G401.6 (cell line): Measurements from ENCODE around the gene CARMIL1.
"Not testable (repeated sequence)": the region's sequence is repeated elsewhere in the genome, so short reads cannot be mapped to it uniquely, and the experiment has no call there.

Experiments
- FAIRE-seq: peaks from 2 replicates; lab custom pipeline; 2012; peaks lifted over from hg19 to GRCh38; lab: Jason Lieb, UNC

The CARMIL1 gene

GRCh38 chr6:25277857-25278256 lies 1.3 kb upstream of the CARMIL1 start:
- no peak for FAIRE-seq

DNA sequence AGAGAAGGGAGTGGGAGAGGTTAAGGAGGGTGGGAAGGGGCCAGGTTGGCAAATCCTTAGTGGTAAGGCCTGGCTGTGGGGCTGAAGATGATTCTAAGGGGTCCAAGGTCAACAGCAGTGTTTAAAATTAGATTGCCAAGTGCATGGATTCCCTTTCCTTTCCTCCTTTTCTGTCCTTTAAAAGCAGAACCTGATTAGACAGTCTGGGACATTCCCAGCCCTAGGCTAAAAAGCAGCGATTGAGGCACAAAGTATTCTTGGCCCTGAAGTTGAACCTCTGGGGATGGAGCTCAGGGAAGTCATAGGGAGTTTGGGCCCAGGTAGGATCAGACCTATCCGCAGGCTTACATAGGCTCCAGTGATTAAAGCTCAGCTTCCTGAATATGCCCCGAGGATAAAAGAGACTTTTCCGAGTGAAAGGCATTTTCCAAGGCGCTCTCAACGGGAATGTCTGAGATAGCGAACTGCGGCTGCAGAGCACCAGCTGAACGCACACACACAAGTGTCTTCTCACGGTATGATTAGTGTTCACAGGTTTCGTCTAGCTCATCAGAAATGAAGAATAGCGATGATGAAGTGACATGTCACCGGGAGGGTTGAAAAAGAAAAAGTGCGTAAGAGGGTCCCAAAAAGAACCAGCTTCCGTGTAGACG lies 787 bp upstream of the CARMIL1 start:
- no peak for FAIRE-seq

- FAIRE-seq: no peak
Measured at GRCh38 chr6:25279748-25280343, 672 bp downstream of the CARMIL1 start.

- no peak for FAIRE-seq
Measured at GRCh38 chr6:25280344-25281074, 1.3 kb downstream of the CARMIL1 start.

DNA sequence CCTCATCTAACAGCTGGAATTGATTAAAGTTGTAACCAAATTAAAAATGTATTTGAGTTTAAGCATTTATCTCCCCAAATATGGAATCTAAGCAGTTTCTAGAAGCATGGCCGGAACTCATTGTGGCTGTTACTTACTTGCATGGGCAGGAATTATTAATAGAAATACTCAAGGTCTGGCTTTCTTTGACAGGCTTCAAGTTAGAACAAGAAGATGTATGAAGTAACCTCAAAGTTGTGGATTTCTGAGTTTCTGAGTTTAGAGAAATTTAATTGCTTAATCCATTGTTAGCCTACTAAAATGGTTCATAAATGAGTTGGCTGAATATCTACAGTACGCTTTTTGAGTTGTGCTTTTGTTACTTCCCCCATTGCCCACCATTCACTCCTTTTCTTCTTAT lies 7.7 kb downstream of the CARMIL1 start:
- no peak for FAIRE-seq

DNA sequence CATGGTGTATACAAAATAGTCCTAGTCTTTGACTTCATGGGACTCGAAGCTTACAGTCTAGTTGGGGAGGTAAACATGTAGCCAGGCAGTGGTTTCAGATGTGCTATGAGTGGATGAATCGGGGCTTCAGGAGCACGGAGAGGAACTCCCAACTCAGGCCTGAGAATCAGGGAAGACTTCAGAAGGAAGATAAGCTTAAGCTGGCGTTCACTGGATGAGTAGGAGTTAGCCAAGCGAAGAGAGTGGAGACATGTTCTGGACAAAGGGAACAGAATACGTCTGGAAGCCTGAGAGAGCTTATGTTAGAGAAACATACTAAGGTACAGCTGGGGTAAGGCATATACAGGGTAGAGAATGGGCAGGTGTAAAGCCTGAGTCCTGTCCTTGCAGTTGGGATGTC lies 8.8 kb downstream of the CARMIL1 start:
- FAIRE-seq: no peak

GRCh38 chr6:25288518-25288917 lies 9.3 kb downstream of the CARMIL1 start:
- FAIRE-seq: no peak

DNA sequence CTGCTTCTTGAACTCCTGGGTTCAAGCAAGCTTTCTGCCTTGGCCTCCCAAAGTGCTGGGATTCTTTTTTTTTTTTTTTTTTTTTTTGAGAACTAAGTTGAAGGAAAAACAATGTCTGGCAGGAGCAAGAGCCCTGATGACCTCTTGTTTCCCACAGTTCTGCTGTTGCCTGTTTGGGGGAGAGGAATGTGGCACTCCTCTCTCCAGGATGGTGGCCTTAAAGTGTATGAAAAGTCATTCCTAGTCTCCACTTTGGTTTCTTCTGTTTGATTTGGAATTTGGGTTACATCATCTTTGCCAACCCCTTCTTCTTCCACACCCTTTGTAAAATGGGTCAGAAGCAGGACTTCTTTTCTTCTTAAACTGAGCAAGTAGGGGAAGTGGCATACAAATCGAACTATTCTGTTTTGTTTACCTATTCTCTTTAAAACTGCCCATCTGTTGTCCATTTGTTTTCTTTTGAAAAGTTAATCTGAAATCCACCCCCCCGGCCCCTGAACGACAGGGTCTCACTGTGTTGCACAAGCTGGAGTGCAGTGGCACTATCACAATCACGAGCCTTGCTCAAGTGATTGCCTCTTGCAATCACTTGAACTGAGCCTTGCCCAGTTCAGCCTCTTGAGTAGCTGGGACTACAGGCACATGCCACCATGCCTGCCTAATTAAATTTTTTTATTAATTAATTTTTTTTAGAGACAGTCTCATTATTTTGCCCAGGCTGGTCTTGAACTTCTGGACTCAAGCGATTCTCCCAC lies 11.3 kb downstream of the CARMIL1 start:
- no peak for FAIRE-seq

DNA sequence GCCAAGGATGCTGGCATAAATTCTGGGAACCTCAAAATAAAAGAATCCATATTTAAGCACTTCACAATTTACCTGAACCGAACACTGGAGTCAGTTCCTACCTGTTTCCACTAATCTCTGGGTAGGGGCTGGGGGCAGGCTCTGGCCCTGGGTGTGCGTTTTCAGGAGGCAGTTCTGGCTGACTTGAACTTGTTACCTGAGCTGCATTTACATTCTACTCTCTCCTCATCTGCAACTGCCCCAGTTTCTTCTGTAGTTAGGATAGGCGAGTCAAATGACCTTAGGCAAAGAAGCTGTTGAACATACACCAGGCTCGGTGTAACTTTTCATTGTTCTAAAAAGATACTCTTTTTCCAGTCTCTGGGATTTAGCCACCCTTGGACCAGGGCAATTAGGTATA lies 13.2 kb downstream of the CARMIL1 start:
- no peak for FAIRE-seq

DNA sequence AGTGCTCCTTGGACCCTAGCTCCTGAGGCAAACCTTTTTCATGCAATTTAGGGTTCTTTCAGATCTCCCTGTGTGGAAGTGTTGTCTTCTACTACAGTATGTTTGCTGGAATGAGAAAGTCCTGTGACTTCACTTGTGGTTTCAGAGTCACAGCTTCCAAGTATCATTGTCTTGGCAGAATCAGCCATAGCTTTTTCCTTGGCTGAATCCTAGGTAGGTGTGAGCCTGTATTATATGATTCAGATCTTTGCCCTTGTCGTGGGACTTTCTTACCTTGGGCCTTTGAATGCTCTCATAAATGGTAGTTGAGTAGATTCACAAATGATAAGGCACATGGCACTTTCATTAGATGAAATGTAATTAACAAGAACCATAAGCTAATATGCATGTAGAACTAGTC lies 16.5 kb downstream of the CARMIL1 start:
- no peak for FAIRE-seq

DNA sequence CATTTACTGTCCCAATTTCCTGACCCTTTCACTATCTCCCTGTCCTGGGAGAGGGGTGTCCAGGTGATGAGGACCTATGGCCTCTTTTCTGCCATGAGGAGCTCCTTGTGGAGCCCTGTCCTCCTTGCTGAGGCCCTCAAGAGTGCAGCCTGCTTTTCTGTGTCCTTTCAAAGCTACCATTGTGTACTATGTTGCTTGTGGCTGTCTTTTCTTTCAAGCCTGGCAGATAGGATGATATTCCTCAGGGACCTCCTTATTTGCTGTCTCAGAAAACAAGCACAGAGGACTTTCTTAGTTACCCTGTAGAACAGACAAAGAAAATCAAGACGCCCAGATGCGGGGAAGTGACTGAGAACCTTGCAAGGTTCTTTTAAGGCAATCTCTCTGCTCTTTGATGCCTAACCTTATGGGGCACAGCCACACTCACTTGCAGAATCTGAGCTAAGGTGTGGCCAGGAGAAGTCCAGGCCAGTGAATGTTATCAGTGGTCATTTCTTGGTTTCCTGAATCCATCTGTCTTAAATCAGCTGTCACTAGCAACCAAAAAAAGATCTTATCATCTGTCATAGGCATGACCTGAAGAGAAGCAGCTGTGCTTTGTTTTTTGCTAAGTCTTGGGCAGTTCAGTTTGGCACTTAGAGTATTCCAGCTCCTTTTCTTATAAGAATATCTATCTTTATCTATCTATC lies 17.2 kb downstream of the CARMIL1 start:
- FAIRE-seq: no peak

DNA sequence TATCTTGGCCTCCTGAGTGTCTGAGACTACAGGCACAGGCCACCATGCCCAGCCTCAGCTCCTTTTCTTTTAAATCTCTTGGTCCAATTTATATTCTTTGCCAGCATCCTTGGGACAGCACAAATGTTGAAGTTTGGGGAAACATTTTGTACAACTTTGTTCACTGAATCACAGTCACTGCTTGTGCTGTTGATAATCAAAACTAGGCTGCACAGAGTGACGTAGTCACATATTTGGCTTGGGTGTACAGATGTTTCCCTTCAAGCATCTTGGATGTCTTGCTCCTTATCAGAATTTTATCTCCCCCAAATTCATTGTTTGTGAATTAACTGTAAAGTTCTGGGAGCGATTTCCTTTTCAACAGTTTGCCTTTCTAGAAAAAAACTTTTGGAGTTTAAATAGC lies 17.9 kb downstream of the CARMIL1 start:
- FAIRE-seq: no peak

DNA sequence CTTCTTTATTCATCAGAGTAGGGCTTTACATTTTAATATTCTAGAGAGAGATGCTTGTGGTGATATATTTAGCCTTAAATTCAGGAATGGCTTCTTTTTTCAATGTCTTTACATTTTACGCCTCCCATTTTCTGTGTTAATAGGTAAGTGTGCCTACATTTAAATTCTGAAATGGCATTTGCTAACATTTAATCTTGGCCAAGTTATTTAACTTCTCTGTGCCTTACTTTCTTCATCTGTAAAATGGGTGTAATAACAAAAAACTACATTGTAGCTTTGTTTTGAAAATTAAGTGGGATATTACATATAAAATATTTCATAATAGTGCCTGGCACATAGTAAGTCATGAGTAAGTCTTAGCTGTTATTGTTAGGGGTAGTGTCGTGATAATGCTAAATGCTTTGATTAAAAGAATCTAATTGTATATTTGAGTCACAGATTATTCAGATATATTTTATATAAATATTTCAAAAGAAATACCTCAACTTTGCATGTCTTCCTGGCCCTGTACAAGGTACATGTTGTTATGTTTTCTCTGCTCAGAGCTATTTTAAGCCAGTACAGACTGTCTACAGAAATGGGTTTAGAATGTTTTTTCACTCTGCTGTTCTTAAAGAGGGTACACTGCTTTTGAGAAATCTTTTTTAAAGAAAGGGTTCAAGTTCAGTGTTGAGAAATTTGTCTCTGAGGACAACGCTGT lies 18.8 kb downstream of the CARMIL1 start:
- FAIRE-seq: no peak

DNA sequence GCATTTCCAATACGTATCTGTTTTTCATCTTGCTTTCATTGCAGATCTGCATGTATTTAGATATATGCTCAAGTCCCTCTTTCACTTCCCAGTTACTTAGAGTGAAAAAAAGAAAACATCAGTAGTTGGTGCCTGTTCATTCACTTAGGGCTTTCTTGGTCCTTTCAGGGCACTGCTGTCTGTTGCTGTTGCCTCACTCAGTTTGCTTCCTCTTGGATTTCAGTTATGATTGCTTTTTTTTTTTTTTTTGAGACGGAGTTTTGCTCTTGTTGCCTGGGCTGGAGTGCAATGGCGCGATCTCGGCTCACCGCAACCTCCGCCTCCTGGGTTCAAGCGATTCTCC lies 19.3 kb downstream of the CARMIL1 start:
- FAIRE-seq: not testable (repeated sequence)

DNA sequence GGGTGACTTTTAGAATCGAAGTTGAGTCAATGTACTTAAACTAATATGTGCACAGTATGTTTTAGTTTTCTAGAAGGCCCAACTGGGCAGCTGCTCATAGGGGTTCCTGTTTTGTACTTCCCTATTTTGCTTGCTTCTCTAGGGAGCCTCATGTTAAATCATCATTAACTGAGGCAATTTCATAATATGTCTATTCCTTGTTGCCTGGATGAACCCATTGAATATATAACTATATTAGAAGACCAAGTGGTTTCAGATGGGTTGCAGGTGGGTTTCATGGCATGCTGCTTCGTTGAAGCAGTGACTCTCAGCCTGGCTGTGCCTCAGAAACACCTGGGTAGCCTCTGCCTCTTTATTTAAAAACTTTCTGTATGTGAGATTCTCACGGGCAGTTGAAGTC lies 22.2 kb downstream of the CARMIL1 start:
- FAIRE-seq: no peak

- no peak for FAIRE-seq
Measured at GRCh38 chr6:25302151-25302550, 23.0 kb downstream of the CARMIL1 start.

DNA sequence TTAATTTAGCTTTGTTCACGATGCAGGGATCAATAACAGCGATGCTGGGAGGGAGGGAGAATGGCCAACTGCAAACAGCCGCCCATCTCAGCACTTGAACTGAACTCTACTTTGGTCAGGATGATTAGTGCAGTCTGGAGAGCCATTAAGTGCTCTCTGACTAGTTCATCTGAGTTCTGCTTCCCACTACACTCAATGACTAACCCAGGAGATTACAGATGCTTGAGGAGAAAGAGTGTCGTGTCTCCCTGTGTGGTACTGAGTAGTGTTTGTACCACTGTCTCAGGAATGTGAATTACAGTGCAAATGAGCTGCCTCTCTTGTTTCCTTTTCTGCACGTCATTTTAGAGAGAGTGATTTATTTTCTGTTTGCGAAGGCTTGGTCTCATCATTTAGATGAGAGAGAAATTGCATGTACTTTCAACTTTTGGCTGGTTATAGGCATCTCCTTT lies 23.5 kb downstream of the CARMIL1 start:
- FAIRE-seq: no peak

- FAIRE-seq: no peak
Measured at GRCh38 chr6:25303254-25303653, 24.1 kb downstream of the CARMIL1 start.

- FAIRE-seq: no peak
Measured at GRCh38 chr6:25306379-25306778, 27.2 kb downstream of the CARMIL1 start.

GRCh38 chr6:25307805-25308494 lies 28.8 kb downstream of the CARMIL1 start:
- FAIRE-seq: no peak

GRCh38 chr6:25309886-25310285 lies 30.7 kb downstream of the CARMIL1 start:
- FAIRE-seq: no peak
